ENCODE measurements around the gene RAB6B. TPM values are rescaled to one million over a fixed set of nuclear protein-coding genes. Genes with fewer than 3 reads are reported as not detected.

Gene RAB6B
- total RNA-seq, 1 experiment from 2014 or later: 0.52 TPM

GRCh38 chr3:133890972-133891644 lies 4.6 kb downstream of the RAB6B start:
- no peaks in the 10 kb centered on the region for H3K4me1 ChIP-seq (replicated peaks; ENCODE audit: insufficient read depth)
- intact Hi-C loops (cut with micrococcal nuclease; ENCODE audit: unreplicated experiment): no loop called here
- no peak for TF ChIP-seq EZH2 (IDR thresholded peaks at IDR 0.05; ENCODE audit: low read depth)
- TF ChIP-seq CTCF (conservative IDR thresholded peaks at IDR 0.05): no peak

GRCh38 chr3:133890037-133890436 lies 5.6 kb downstream of the RAB6B start:
- no peaks in the 10 kb centered on the region for H3K9me3 ChIP-seq (ENCODE audit: insufficient read depth, low read depth)
- TF ChIP-seq EZH2 (IDR thresholded peaks at IDR 0.05; ENCODE audit: low read depth) (no peak), CTCF (conservative IDR thresholded peaks at IDR 0.05) (no peak)
- no TSS peak for BruUV-seq (replicated peaks)
- no peaks in the 10 kb centered on the region for H3K4me1 ChIP-seq (replicated peaks; ENCODE audit: insufficient read depth)
- intact Hi-C loops (cut with micrococcal nuclease; ENCODE audit: unreplicated experiment): no loop called here
- POLR2A ChIA-PET (ENCODE audit: unreplicated experiment): no interaction called here
- DNase-seq: no peak
- no peaks in the 10 kb centered on the region for H4K20me1 ChIP-seq (ENCODE audit: insufficient read depth)
- no peak overlapping the region for H3K4me3 ChIP-seq
- H3K4me2 ChIP-seq: no peak overlapping the region
- H3K79me2 ChIP-seq (ENCODE audit: low read depth): no peaks in the 10 kb centered on the region
- CTCF ChIA-PET: no interaction called here
- 0 out of 2 replicates have a peak, but pooled peaks cover 3% of the 10 kb centered on the region for H3K27me3 ChIP-seq (ENCODE audit: insufficient read depth, low read depth)
- no peak overlapping the region for H3K27ac ChIP-seq
- no peaks in the 10 kb centered on the region for H3K9me2 ChIP-seq (ENCODE audit: insufficient read depth)
- no peaks in the 10 kb centered on the region for H3K36me3 ChIP-seq (ENCODE audit: low read depth)
- H3F3A ChIP-seq (ENCODE audit: insufficient read depth, low read depth): no peaks in the 10 kb centered on the region
- H2AFZ ChIP-seq: no peak overlapping the region

More at GRCh38 chr3:133890972-133891644, 4.6 kb downstream of the RAB6B start:
- CTCF ChIA-PET: no interaction called here
- Histone ChIP-seq H3K36me3 (ENCODE audit: low read depth) (no peaks in the 10 kb centered on the region), H3K9me3 (ENCODE audit: insufficient read depth, low read depth) (no peaks in the 10 kb centered on the region), H3K27me3 (ENCODE audit: insufficient read depth, low read depth) (0 out of 2 replicates have a peak, but pooled peaks cover 1% of the 10 kb centered on the region), H3K4me2 (no peak overlapping the region), H2AFZ (no peak overlapping the region), H3K9me2 (ENCODE audit: insufficient read depth) (no peaks in the 10 kb centered on the region), H3F3A (ENCODE audit: insufficient read depth, low read depth) (no peaks in the 10 kb centered on the region), H4K20me1 (ENCODE audit: insufficient read depth) (no peaks in the 10 kb centered on the region), H3K27ac (no peak overlapping the region), H3K79me2 (ENCODE audit: low read depth) (no peaks in the 10 kb centered on the region), H3K4me3 (no peak overlapping the region)
- POLR2A ChIA-PET (ENCODE audit: unreplicated experiment): no interaction called here
- no peak for DNase-seq
- BruUV-seq (replicated peaks): no TSS peak

GRCh38 chr3:133888726-133889340 lies 6.8 kb downstream of the RAB6B start:
- Histone ChIP-seq H3K4me1 (replicated peaks; ENCODE audit: insufficient read depth) (no peaks in the 10 kb centered on the region), H3K79me2 (ENCODE audit: low read depth) (no peaks in the 10 kb centered on the region), H4K20me1 (ENCODE audit: insufficient read depth) (no peaks in the 10 kb centered on the region), H3K27me3 (ENCODE audit: insufficient read depth, low read depth) (0 out of 2 replicates have a peak, but pooled peaks cover 3% of the 10 kb centered on the region), H3K9me3 (ENCODE audit: insufficient read depth, low read depth) (no peaks in the 10 kb centered on the region), H2AFZ (no peak overlapping the region), H3K4me2 (no peak overlapping the region), H3F3A (ENCODE audit: insufficient read depth, low read depth) (no peaks in the 10 kb centered on the region), H3K4me3 (no peak overlapping the region), H3K36me3 (ENCODE audit: low read depth) (no peaks in the 10 kb centered on the region), H3K9me2 (ENCODE audit: insufficient read depth) (no peaks in the 10 kb centered on the region), H3K27ac (no peak overlapping the region)
- BruUV-seq (replicated peaks): no TSS peak
- intact Hi-C loops (cut with micrococcal nuclease; ENCODE audit: unreplicated experiment): no loop called here
- DNase-seq: no peak
- ChIA-PET CTCF (no interaction called here), POLR2A (ENCODE audit: unreplicated experiment) (no interaction called here)
- TF ChIP-seq CTCF (conservative IDR thresholded peaks at IDR 0.05) (no peak), EZH2 (IDR thresholded peaks at IDR 0.05; ENCODE audit: low read depth) (no peak)

Data from PC-9 (cell line).